Measurements from ENCODE around the gene SLC43A1. TPM values are rescaled to one million over a fixed set of nuclear protein-coding genes. Genes with fewer than 3 reads are reported as not detected.
"Not testable (repeated sequence)": the region's sequence is repeated elsewhere in the genome, so short reads cannot be mapped to it uniquely, and the experiment has no call there.

SLC43A1 gene
- total and polyA plus RNA-seq, 2 experiments from 2014 or later: 19.6 to 49.7 TPM

GRCh38 chr11:57536947-57537619, 21.6 kb upstream of the SLC43A1 start, which contains the start of gene SMTNL1:
Gene SMTNL1 (plus strand): TSS chr11:57537595. CDS start chr11:57542643, 5,048 bp downstream.
- no peaks in the 10 kb centered on the region for H3F3A ChIP-seq (replicated peaks; ENCODE audit: low read depth)
- peak within 1 kb of the TSS; percentile 43; the same call in 1 of the 3 replicates for H3K4me3 Mint-ChIP-seq
- no peaks in the 10 kb centered on the region for H3K27me3 ChIP-seq (ENCODE audit: insufficient read depth)
- H3K36me3 Mint-ChIP-seq (ENCODE audit: low read depth): no peaks in the 10 kb centered on the region; the same call in 2 of the 3 replicates
- H3K4me3 ChIP-seq: no peak within 1 kb of the TSS
- no peak within 1 kb of the TSS for H3K27ac ChIP-seq (ENCODE audit: low read depth)
- no peaks in the 10 kb centered on the region for H3K36me3 ChIP-seq (ENCODE audit: insufficient read depth)
- H3K27ac Mint-ChIP-seq: peak within 1 kb of the TSS; percentile 76
- peak; percentile 54 for DNase-seq (ENCODE audit: low spot score)
- TF ChIP-seq EZH2phosphoT487 (IDR thresholded peaks at IDR 0.05; ENCODE audit: unreplicated experiment): no peak
- TF ChIP-seq NANOG (IDR thresholded peaks at IDR 0.05; ENCODE audit: borderline replicate concordance): no peak
- TF ChIP-seq STAT1 (IDR thresholded peaks at IDR 0.05; ENCODE audit: unreplicated experiment): no peak
- H3K4me1 Mint-ChIP-seq: peaks cover 22% of the 10 kb centered on the region
- no peaks in the 10 kb centered on the region for H4K20me1 ChIP-seq (replicated peaks; ENCODE audit: insufficient read depth)
- H3K79me2 ChIP-seq (replicated peaks; ENCODE audit: insufficient read depth): no peaks in the 10 kb centered on the region
- peaks cover 6% of the 10 kb centered on the region for H3K27me3 Mint-ChIP-seq (ENCODE audit: insufficient read depth, low read depth, poor library complexity)
- no peaks in the 10 kb centered on the region for H3K9me2 ChIP-seq (ENCODE audit: insufficient read depth)
- H3K9me3 Mint-ChIP-seq: no peaks in the 10 kb centered on the region; the same call in 2 of the 3 replicates
- H3K4me2 ChIP-seq: peak within 1 kb of the TSS; percentile 53; the same call in 1 of the 2 replicates
- peaks cover 7% of the 10 kb centered on the region for H3K4me1 ChIP-seq (ENCODE audit: insufficient read depth)
- ATAC-seq: peak; percentile 82
- 0 out of 2 replicates have a peak within 1 kb of the TSS, but pooled peaks have one; percentile 10 for H2AFZ ChIP-seq

- H3K4me1 ChIP-seq (ENCODE audit: insufficient read depth); H3K36me3 ChIP-seq (ENCODE audit: insufficient read depth); H2AFZ ChIP-seq; H3K4me3 Mint-ChIP-seq; H4K20me1 ChIP-seq (replicated peaks; ENCODE audit: insufficient read depth); H3K4me2 ChIP-seq; H3K9me2 ChIP-seq (ENCODE audit: insufficient read depth); H3K27me3 Mint-ChIP-seq (ENCODE audit: insufficient read depth, low read depth, poor library complexity); DNase-seq (ENCODE audit: low spot score); H3F3A ChIP-seq (replicated peaks; ENCODE audit: low read depth); H3K4me3 ChIP-seq; ATAC-seq; H3K27ac ChIP-seq (ENCODE audit: low read depth); H3K36me3 Mint-ChIP-seq (ENCODE audit: low read depth); H3K27ac Mint-ChIP-seq; H3K27me3 ChIP-seq (ENCODE audit: insufficient read depth); H3K9me3 Mint-ChIP-seq: not testable (repeated sequence)
- peaks cover 26% of the 10 kb centered on the region for H3K4me1 Mint-ChIP-seq
- H3K79me2 ChIP-seq (replicated peaks; ENCODE audit: insufficient read depth): peaks cover 10% of the 10 kb centered on the region
These were observed 18.9 kb upstream of the SLC43A1 start for GRCh38 chr11:57534449-57534848.

GRCh38 chr11:57530596-57531507, 15.3 kb upstream of the SLC43A1 start, which contains the start of gene TIMM10:
Gene TIMM10 (minus strand): TSS chr11:57530754. CDS start chr11:57530189, 565 bp downstream.
- Histone ChIP-seq H3K27me3 (ENCODE audit: insufficient read depth) (no peaks in the 10 kb centered on the region), H3K4me3 (peak within 1 kb of the TSS; percentile 66), H3F3A (replicated peaks; ENCODE audit: low read depth) (peaks cover 15% of the 10 kb centered on the region), H3K4me2 (peak within 1 kb of the TSS; percentile 94), H2AFZ (peak within 1 kb of the TSS; percentile 66), H3K4me1 (ENCODE audit: insufficient read depth) (peaks cover 8% of the 10 kb centered on the region; the same call in 1 of the 2 replicates), H3K9me2 (ENCODE audit: insufficient read depth) (no peaks in the 10 kb centered on the region), H3K79me2 (replicated peaks; ENCODE audit: insufficient read depth) (peaks cover 26% of the 10 kb centered on the region), H4K20me1 (replicated peaks; ENCODE audit: insufficient read depth) (no peaks in the 10 kb centered on the region), H3K36me3 (ENCODE audit: insufficient read depth) (no peaks in the 10 kb centered on the region), H3K27ac (ENCODE audit: low read depth) (peak within 1 kb of the TSS; percentile 72)
- Mint-ChIP-seq H3K27me3 (ENCODE audit: insufficient read depth, low read depth, poor library complexity) (peaks cover 5% of the 10 kb centered on the region), H3K9me3 (no peaks in the 10 kb centered on the region; the same call in 1 of the 3 replicates), H3K4me1 (peaks cover 12% of the 10 kb centered on the region), H3K27ac (peak within 1 kb of the TSS; percentile 92), H3K36me3 (ENCODE audit: low read depth) (peaks cover 21% of the 10 kb centered on the region; the same call in 2 of the 3 replicates), H3K4me3 (peak within 1 kb of the TSS; percentile 90)
- ATAC-seq (peak; percentile 97), DNase-seq (ENCODE audit: low spot score) (peak; percentile 99)
- TF ChIP-seq POLR2AphosphoS5 (IDR thresholded peaks at IDR 0.05; ENCODE audit: low read depth): peak; percentile 83
- TF ChIP-seq ZNF462 (CRISPR knock-in tag; IDR thresholded peaks at IDR 0.05): no peak
- peak; percentile 85 for TF ChIP-seq ETS1 (IDR thresholded peaks at IDR 0.05)
- no peak for TF ChIP-seq ZNF331 (CRISPR knock-in tag; IDR thresholded peaks at IDR 0.05; ENCODE audit: low read depth)
